ENCODE data around the gene PCP2. TPM values are rescaled to one million over a fixed set of nuclear protein-coding genes. Genes with fewer than 3 reads are reported as not detected.

PCP2 gene
- not detected in 2 replicates for total RNA-seq

DNA sequence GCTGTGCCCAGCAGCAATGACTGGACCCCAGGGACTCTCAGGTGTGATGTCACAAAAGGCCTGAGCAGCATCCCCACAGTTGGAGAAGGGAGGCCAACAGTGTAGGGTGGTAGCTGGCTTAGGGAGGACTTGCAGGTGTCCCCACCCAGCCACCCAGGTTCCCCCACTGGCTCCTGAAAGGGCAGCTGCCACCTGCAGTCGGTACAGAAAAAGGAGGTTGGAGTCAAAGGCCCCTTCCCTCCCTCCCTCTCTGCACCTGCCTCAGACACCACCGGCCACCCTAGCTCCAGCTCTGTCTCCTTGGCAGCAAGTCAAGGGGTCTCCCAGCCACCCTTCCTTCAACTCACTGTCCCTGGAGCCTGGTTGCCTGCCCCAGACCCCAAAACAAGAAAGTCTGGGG is at the start of gene PCP2:
Gene PCP2 (minus strand): TSS at position 22 of the 400 bp plus-strand sequence. CDS start 262 bp downstream, outside the sequence.

DNA sequence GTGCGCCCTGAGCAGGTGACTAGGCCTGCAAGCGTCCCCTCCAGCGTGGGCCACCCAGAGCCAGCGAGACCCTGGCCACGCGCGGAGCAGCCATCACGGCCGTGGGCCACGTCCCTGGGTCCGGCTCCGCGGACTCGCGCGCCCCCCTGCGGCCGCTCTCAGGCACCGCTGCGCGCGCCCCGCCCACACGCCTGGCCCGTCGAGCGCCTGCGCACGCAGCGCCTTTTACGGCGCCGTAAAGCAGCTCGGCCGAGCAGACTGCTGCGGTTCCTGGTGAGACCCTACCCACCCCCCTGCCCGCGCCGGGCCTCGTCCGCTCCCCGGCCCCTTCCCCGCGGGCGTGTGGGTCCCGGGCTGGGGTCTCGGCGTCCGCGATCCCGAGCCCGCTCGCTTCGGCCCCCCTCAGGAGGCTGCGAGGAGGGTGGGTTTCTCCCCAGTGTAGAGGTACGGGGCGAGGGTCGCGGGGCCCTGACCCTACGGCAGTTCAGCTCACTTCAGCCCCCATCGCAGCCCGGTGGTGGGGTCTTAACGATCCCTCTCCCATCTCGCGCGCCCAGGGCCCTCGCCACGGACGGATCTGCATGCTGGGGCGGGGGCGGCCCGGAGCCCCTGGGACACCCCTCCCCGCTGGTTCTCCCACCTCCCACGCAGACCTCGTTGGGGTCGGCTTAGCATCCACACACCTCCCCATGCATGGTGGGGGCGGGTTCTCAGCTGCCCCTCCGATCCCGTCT is 47.3 kb upstream of the PCP2 start, which contains the start of gene TRAPPC5:
Gene TRAPPC5 (plus strand): TSS at position 228 of the 734 bp plus-strand sequence. CDS start 1,421 bp downstream, outside the sequence.

GRCh38 chr19:7676854-7677253 is 43.3 kb upstream of the PCP2 start, which contains the start of gene MCEMP1:
MCEMP1 (plus strand) TSS chr19:7677090; CDS start chr19:7677121, 31 bp downstream.

DNA sequence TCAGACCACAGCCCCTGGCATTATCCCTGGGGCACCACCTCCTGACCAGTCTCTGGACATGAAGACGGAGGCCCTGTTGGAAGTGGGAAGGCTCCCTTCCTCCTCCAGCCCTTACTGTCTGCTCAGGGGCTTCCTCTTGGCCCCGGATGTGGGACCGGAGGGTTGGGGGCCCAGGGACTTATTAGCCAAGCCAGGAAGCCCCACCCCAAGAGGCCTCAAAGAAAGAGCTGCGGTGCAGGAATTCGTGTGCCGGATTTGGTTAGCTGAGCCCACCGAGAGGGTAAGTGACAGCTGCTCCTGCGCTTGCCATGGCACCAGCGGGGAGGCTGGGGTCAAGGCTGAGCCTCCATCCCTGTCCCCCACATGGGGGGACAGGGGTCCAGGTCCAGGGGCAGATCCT is 35.3 kb upstream of the PCP2 start, which contains the start of gene RETN:
Gene RETN (plus strand): TSS at position 208 of the 400 bp plus-strand sequence. CDS start 278 bp downstream, outside the sequence.

GRCh38 chr19:7636691-7637373 is 3.3 kb upstream of the PCP2 start, which contains the start of gene STXBP2:
STXBP2 (plus strand) TSS chr19:7637110; CDS start chr19:7637150, 40 bp downstream.

GRCh38 chr19:7629347-7630054 is 4.0 kb downstream of the PCP2 start, which contains the start of the genes PET100 and XAB2:
PET100 (plus strand) TSS chr19:7629793; CDS start chr19:7629834, 41 bp downstream.
XAB2 (minus strand) TSS chr19:7629545; CDS start chr19:7629527, 18 bp downstream.

DNA sequence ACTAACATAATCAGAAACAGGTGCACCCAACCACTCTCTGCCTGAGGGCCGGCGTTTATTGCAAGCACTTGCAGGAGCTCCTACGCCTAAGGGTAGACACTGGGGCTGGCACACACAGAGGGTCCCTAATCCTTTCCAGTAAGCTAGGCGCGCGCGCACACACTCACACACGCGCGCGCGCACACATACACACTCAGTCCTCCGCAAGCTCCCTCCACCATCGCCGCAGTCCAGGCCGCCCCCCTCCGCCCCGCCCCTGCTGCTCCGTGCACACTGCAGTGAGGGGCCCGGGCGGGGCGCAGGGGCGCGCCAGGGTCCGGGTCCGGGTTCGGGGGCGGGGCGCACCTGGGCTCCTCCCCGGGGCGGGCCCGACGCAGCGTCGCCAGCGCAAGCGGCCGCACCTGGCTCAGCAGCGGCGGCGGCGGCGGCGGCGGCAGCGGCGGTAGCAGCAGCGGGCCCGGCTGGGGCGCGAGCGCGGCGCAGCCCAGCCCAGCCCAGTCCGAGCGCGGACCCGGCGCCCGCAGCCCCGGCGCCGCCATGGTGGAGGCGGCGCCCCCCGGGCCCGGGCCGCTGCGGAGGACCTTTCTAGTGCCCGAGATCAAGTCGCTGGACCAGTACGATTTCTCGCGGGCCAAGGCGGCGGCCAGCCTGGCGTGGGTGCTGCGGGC is 37.9 kb downstream of the PCP2 start, which contains the start of gene CAMSAP3:
Gene CAMSAP3 (plus strand): TSS at position 398 of the 668 bp plus-strand sequence. CDS start 140 bp downstream, at position 538.

Other genes with a start within 250 kb of the PCP2 start
- gene PEX11G, start 144.7 kb downstream of the PCP2 start, total RNA-seq = 3.2 and 4.1 TPM in 2 replicates
- 8.2 and 16.5 TPM in 2 replicates for gene ZNF358, start 117.6 kb downstream of the PCP2 start, total RNA-seq
- gene MCOLN1, start 111.1 kb downstream of the PCP2 start, total RNA-seq = 4.5 and 4.6 TPM in 2 replicates
- gene PNPLA6, start 98.0 kb downstream of the PCP2 start, total RNA-seq = 60.2 and 96.3 TPM in 2 replicates
- not detected in 2 replicates for gene CAMSAP3, start 37.9 kb downstream of the PCP2 start, total RNA-seq
- 28.6 and 34.5 TPM in 2 replicates for gene XAB2, start 4.2 kb downstream of the PCP2 start, total RNA-seq
- gene PET100, start 3.9 kb downstream of the PCP2 start, total RNA-seq = 13.2 and 17.1 TPM in 2 replicates
- 6.2 and 8.4 TPM in 2 replicates for gene STXBP2, start 3.4 kb upstream of the PCP2 start, total RNA-seq
- gene RETN, start 35.3 kb upstream of the PCP2 start, total RNA-seq = not detected in 2 replicates
- not detected in 2 replicates for gene MCEMP1, start 43.4 kb upstream of the PCP2 start, total RNA-seq
- 74.4 and 78.4 TPM in 2 replicates for gene TRAPPC5, start 47.1 kb upstream of the PCP2 start, total RNA-seq
- not detected in 2 replicates for gene FCER2, start 68.4 kb upstream of the PCP2 start, total RNA-seq
- gene CLEC4G, start 98.4 kb upstream of the PCP2 start, total RNA-seq = not detected in 2 replicates
- gene CD209, start 113.8 kb upstream of the PCP2 start, total RNA-seq = not detected in 2 replicates
- gene CLEC4M, start 129.5 kb upstream of the PCP2 start, total RNA-seq = not detected in 2 replicates
- gene EVI5L, start 196.5 kb upstream of the PCP2 start, total RNA-seq = 12.3 and 23.0 TPM in 2 replicates
- not detected in 2 replicates for gene PRR36, start 240.7 kb upstream of the PCP2 start, total RNA-seq

Measured in uterine smooth muscle cell (primary cell).